ENCODE data around the gene CTBP2. TPM values are rescaled to one million over a fixed set of nuclear protein-coding genes. Genes with fewer than 3 reads are reported as not detected.

CTBP2 gene
- total and polyA plus RNA-seq, 10 of the 15 experiments (the other 5 are each of a cell fraction or from before 2014, with no cell fraction given) = 0.02 to 0.72 (median 0.06) TPM; not detected in 2

GRCh38 chr10:125114761-125115391, 45.5 kb downstream of the CTBP2 start:
- POLR2A ChIA-PET = no interaction called here
- H3K4me3 ChIP-seq = no peak overlapping the region
- no peak for ATAC-seq
- TF ChIP-seq SMAD1 (IDR thresholded peaks at IDR 0.05; ENCODE audit: low read depth, partially characterized antibody) (no peak), SMAD5 (IDR thresholded peaks at IDR 0.05; ENCODE audit: low read depth) (no peak), EP300 (IDR thresholded peaks at IDR 0.05; ENCODE audit: borderline replicate concordance in 1 of 2, control insufficient read depth in 1 of 2, low read depth in 2 of 2, low read length in 2 of 2) (no peak), ATF3 (IDR thresholded peaks at IDR 0.05; ENCODE audit: borderline replicate concordance, extremely low read depth, low read depth, low read length) (no peak), SMARCA5 (IDR thresholded peaks at IDR 0.05) (no peak)
- no peaks in the 10 kb centered on the region for H4K20me1 ChIP-seq (ENCODE audit: control insufficient read depth, insufficient read depth)
- no peaks in the 10 kb centered on the region for H3K9me3 ChIP-seq (replicated peaks; ENCODE audit: control insufficient read depth, insufficient read depth, low read length)
- DNase-seq (ENCODE audit: low read depth, low spot score) = no peak
- 34% methylated on average over 16 of the region's 16 CpGs for WGBS (ENCODE audit: insufficient coverage, insufficient replicate concordance, low lambda C conversion rate, missing lambda C conversion rate)
- RAD21 ChIA-PET (ENCODE audit: unreplicated experiment) = no interaction called here
- no peaks in the 10 kb centered on the region; a peak in 1 of 4 replicates for H3K27me3 ChIP-seq (replicated peaks in 1 of 2; ENCODE audit: control insufficient read depth in 2 of 2, insufficient read depth in 2 of 2, low read length in 1 of 2)
- H3K36me3 ChIP-seq (ENCODE audit: control insufficient read depth in 2 of 2, insufficient read depth in 2 of 2, low read length in 1 of 2) = no peaks in the 10 kb centered on the region
- BruUV-seq (replicated peaks) = no TSS peak
- no peak overlapping the region for H3K27ac ChIP-seq (ENCODE audit: control insufficient read depth, insufficient read depth)
- SMC1A ChIA-PET (ENCODE audit: uncharacterized antibody, unreplicated experiment) = no interaction called here
- in situ Hi-C loops (cut with MboI) (no loop called here), intact Hi-C loops (cut with micrococcal nuclease; ENCODE audit: unreplicated experiment) (no loop called here)
- no peak overlapping the region for H3K9ac ChIP-seq (ENCODE audit: control insufficient read depth, insufficient read depth, low read length)
- no peak for FAIRE-seq
- no peak overlapping the region for H2AFZ ChIP-seq (ENCODE audit: control insufficient read depth, low read depth, low read length)
- H3K4me1 ChIP-seq (ENCODE audit: control insufficient read depth, insufficient read depth, low read length) = no peaks in the 10 kb centered on the region
- H3K4me2 ChIP-seq (ENCODE audit: control insufficient read depth, insufficient read depth) = no peak overlapping the region
- H3K79me2 ChIP-seq (ENCODE audit: control insufficient read depth, insufficient read depth, low read length) = no peaks in the 10 kb centered on the region
- CTCF ChIA-PET = no interaction called here

GRCh38 chr10:125113691-125114371, 46.5 kb downstream of the CTBP2 start:
- ChIA-PET SMC1A (ENCODE audit: uncharacterized antibody, unreplicated experiment) (interaction anchor here (0.6 kb wide), 1 partner anchor 269 kb away, joined by 3 read pairs; no protein-coding TSS in a partner anchor), CTCF (no interaction called here), POLR2A (no interaction called here), RAD21 (ENCODE audit: unreplicated experiment) (no interaction called here)
- DNase-seq (ENCODE audit: low read depth, low spot score) (no peak), ATAC-seq (no peak), FAIRE-seq (no peak)
- no peaks in the 10 kb centered on the region; a peak in 1 of 4 replicates for H3K27me3 ChIP-seq (replicated peaks in 1 of 2; ENCODE audit: control insufficient read depth in 2 of 2, insufficient read depth in 2 of 2, low read length in 1 of 2)
- no peak overlapping the region for H3K9ac ChIP-seq (ENCODE audit: control insufficient read depth, insufficient read depth, low read length)
- intact Hi-C loops (cut with micrococcal nuclease; ENCODE audit: unreplicated experiment) = no loop called here
- H3K79me2 ChIP-seq (ENCODE audit: control insufficient read depth, insufficient read depth, low read length) = no peaks in the 10 kb centered on the region
- 40% methylated on average over 20 of the region's 20 CpGs for WGBS (ENCODE audit: insufficient coverage, insufficient replicate concordance, low lambda C conversion rate, missing lambda C conversion rate)
- H3K36me3 ChIP-seq (ENCODE audit: control insufficient read depth in 2 of 2, insufficient read depth in 2 of 2, low read length in 1 of 2) = no peaks in the 10 kb centered on the region
- H2AFZ ChIP-seq (ENCODE audit: control insufficient read depth, low read depth, low read length) = no peak overlapping the region
- no peak overlapping the region for H3K27ac ChIP-seq (ENCODE audit: control insufficient read depth, insufficient read depth)
- BruUV-seq (replicated peaks) = no TSS peak
- no peak overlapping the region for H3K4me2 ChIP-seq (ENCODE audit: control insufficient read depth, insufficient read depth)
- in situ Hi-C loops (cut with MboI) = no loop called here
- no peaks in the 10 kb centered on the region for H4K20me1 ChIP-seq (ENCODE audit: control insufficient read depth, insufficient read depth)
- H3K4me3 ChIP-seq = no peak overlapping the region
- TF ChIP-seq E2F8 (IDR thresholded peaks at IDR 0.05; ENCODE audit: low read depth, partially characterized antibody) (no peak), EED (IDR thresholded peaks at IDR 0.05; ENCODE audit: low read depth) (no peak), ZNF24 (IDR thresholded peaks at IDR 0.05) (no peak), MTA3 (IDR thresholded peaks at IDR 0.05; ENCODE audit: borderline replicate concordance, low read length) (no peak), POLR2AphosphoS2 (IDR thresholded peaks at IDR 0.05; ENCODE audit: low read depth, low read length) (no peak)
- H3K9me3 ChIP-seq (replicated peaks; ENCODE audit: control insufficient read depth, insufficient read depth, low read length) = no peaks in the 10 kb centered on the region
- H3K4me1 ChIP-seq (ENCODE audit: control insufficient read depth, insufficient read depth, low read length) = no peaks in the 10 kb centered on the region

All from GM12878 (cell line).